ENCODE data around the gene ARID1A.

ARID1A gene

DNA sequence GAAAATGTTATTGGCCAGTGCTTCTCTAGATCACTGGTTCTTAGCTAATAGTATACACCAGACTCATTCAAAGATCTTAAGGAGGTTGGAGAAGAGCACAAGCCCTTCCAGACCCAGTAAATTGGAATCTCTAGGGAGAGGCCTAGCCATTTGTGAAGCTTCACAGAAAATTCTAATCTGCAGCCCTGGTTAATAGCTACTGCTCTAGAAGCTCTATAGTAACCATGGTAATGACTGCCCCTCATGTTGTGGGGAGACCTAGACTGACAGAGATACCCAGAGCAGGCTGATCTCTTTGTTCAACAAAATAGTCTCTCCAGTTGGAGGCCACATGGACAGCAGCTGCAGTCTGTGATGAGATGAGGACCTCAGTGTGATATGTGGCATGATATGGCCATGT lies 31.7 kb downstream of the ARID1A start:
- no peak for DNase-seq (ENCODE audit: low read depth in 2 of 2)

DNA sequence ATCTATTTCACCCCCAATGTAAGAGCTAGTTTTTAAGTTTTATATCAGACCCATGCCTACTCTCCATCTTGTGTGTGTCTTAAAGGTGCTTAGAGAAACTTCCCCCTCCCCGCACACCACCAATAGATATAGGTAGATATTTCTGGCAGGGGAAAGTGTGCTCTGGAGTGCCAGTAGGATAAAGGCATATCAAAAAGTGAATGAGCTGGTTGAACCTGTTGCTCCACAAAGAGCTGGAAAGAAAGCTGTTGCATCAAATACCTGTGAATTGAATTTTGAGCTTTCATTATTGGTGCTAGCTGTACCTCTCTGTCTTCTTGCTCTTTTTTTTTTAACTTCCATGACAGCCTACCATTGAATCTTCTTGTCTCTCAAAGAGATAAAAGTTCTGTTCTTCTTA lies 32.8 kb downstream of the ARID1A start:
- no peak for DNase-seq (ENCODE audit: low read depth in 2 of 2)

DNA sequence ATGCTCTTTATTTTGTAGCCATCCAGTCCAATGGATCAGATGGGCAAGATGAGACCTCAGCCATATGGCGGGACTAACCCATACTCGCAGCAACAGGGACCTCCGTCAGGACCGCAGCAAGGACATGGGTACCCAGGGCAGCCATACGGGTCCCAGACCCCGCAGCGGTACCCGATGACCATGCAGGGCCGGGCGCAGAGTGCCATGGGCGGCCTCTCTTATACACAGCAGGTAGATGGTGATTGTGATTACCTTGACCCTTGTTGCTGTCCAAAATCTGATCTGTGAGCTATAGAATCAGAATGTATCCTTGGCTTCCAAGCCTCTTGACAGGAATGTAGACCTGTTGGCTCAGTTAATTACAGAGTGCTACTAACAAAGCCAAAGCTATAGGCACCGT lies 33.8 kb downstream of the ARID1A start:
- no peak for DNase-seq (ENCODE audit: low read depth in 2 of 2)

DNA sequence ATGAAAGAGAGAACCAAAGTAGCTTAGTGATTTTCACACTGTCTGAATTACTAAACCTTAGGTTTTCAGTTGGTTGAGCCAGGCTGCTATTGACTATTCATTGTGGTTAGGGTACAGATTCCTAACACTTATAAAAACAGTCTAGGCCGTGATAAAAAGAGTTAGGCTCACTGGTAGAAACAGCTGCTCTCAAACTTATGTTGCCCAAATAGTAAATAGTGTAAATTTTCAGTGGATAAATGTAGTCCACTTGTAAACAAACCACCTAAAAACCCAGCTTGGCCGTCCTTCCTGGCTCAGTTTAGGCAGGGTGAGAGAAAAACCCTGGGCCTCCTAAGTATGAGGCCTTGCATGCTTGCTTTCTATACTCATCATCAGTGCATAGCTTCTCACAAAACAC lies 34.9 kb downstream of the ARID1A start:
- DNase-seq (ENCODE audit: low read depth in 2 of 2): no peak

DNA sequence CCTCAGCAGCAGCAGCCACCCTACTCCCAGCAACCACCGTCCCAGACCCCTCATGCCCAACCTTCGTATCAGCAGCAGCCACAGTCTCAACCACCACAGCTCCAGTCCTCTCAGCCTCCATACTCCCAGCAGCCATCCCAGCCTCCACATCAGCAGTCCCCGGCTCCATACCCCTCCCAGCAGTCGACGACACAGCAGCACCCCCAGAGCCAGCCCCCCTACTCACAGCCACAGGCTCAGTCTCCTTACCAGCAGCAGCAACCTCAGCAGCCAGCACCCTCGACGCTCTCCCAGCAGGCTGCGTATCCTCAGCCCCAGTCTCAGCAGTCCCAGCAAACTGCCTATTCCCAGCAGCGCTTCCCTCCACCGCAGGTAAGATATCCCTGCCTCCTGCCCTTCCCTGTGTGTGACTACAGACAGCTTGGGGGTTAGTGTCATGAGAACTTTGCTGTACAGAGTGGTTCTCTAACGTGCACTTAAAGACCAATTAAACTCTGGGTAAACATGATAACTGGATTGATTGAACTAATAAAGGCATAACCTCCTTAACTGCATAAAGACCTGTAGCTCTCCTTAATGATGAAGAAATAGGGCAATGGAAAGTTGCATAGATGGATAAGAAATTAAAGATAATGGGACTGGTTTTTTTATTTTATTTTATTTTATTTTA lies 35.6 kb downstream of the ARID1A start:
- no peak for DNase-seq (ENCODE audit: low read depth in 2 of 2)

DNA sequence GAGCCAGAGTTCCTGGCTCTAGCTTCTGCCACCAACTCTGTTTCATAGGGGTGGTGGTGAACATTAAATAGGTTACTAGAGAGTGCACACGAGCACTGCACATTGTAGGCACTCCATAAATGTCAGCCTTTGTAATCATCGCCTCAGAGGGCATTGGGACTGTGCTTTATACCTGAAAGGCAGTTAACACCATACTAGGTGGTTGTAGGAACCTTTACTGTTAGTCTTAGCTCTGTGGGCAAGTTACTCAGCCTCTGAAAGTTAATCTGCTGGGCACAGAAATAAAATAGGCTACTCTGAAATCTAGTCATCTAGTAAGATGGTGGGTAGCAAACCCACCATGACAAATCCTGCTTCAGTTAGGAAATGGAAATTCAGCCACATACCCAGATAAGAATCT lies 37.6 kb downstream of the ARID1A start:
- no peak for DNase-seq (ENCODE audit: low read depth in 2 of 2)

DNA sequence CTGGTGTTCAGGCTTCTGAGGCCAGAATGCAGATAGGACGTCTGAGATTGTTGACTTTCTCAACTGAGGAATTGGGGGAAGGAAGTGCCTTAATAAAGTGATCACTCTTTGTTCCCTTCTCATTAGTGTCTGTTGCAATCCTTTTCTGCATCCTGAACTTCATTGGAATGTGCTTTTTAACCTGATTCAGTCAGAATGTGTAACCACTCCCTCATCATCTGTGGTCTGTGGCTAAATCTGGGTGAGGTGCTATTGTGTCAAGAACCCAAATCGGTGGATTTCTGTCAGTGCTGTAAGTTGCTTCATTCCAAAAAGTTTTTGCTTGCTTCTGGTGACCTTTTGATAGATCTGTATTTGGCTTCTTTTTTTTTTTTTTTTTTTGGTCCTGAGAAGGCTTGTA lies 38.2 kb downstream of the ARID1A start:
- no peak for DNase-seq (ENCODE audit: low read depth in 2 of 2)

DNA sequence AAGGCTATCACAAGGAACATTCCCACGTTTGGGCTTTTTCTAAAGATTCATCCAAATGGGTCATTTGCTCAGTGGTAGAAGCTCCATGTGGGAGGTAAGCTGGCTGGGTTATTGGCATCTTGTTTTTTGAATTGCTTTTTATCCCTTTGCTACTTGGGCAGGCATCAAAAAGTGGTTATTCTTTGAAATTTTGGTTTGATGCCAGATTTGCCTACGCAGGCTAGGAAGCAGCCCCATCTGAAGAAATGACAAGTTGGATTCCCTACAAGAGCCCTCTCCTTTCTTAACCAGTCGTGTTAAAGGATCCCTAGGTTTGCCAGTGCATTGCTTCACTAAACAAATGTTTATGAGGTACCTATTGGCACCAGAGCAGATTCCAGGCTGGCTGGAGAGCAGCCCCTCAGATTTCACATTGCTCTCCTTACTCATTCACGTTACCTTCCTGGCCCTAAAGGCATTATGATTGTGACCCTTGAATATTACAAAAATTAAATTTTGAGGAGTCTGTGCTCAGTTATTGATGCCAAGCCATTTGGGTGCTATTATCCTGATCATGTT lies 38.8 kb downstream of the ARID1A start:
- no peak for DNase-seq (ENCODE audit: low read depth in 2 of 2)

DNA sequence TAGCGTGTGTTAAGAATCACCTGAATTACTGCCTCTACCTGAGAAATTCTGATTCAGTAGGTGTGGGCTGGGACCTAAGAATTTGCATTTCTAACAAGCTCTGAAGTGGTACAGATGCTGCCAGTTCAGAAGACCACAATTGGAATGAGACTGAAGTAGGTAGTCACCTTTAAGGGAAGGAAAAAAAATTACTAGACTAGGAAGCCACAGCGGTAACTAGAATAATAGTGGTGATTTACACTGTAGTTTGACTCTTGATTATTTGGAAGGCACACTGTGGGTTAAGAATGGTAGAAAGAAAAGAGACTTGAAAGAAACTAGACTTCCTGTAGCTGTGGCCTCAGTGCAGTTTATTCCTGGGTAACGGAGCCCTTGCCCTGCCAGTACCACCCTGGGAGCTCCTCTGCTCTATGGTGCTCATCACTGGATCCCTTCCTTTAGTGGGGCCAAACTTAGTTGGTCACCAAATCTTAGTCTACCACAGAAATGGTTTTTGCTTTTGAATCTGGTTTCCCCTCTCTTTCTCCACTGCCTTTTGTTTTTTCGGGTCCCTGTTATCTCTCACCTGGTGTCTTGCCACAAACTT lies 43.6 kb downstream of the ARID1A start:
- DNase-seq (ENCODE audit: low read depth in 2 of 2): no peak

DNA sequence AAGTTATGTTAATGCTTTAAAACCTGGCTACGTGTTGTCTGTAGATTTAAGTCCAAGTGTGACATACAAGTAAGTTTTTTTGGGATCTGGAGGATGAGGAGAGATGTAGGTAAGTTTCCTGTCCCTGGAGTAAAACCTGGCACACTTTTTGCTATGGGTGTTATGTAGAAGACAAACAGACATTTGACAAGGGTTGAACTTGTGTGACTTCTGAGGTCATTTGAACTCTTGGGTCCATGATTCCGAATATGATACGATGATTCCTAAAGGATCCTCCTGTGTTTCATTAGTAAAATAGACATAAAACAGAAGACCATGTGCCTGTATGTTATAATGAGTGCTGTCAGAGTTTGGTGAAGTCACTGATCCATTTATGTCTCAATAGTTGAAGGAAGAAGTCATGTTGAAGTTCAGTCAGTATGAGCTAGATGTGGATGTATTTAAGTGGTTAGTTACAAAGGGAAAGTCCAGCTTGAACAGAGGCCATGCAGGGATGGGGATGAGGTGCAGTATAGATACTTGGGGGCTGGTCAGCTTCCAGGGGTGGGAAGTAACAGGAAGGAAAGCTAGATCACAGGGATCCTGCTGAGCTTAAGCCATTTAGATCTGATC lies 44.3 kb downstream of the ARID1A start:
- DNase-seq (ENCODE audit: low read depth in 2 of 2): no peak

DNA sequence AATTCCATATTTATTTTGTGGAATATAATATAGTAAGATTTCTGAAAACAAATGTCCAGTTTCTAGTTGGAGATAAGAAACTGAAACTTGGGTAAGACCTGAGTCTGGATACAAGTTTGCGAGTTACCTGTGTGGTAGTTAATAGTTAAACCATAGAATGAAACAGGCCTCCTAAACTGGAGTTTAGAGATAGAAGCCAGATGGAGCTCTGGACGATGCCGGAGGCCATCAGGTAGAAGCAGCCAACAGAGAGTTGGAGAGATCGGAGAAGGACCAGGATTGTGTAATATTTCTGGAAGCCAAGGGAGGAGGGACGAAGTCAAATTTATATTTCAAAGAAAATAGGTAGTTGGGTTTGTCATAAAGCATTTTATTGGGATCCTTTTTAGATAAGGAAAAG lies 45.1 kb downstream of the ARID1A start:
- no peak for DNase-seq (ENCODE audit: low read depth in 2 of 2)

DNA sequence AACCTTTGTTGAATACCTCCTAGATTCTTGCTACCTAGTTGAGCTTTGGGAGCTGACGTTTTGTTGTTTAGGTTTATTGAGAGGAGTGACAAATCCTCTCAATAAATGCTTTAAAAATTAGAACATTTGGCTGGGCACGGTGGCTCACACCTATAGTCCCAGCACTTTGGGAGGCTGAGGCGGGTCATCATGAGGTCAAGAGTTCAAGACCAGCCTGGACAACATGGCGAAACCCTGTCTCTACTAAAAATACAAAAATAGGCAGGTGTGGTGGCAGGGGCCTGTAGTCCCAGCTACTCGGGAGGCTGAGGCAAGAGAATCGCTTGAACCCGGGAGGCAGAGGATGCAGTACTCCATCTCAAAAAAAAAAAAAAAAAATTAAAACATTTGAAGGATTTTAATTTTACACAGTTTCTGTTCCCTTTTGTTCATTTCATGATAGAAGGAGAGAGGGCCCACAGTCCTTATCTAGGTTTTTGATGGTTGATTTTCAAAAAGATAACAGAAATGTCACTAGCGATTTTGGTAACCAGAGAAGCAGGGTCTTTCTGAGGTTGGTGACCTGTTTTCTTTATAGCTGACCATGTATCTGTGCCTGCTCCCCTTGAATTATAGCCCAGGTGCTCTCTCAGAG lies 47.7 kb downstream of the ARID1A start:
- no peak for DNase-seq (ENCODE audit: low read depth in 2 of 2)

DNA sequence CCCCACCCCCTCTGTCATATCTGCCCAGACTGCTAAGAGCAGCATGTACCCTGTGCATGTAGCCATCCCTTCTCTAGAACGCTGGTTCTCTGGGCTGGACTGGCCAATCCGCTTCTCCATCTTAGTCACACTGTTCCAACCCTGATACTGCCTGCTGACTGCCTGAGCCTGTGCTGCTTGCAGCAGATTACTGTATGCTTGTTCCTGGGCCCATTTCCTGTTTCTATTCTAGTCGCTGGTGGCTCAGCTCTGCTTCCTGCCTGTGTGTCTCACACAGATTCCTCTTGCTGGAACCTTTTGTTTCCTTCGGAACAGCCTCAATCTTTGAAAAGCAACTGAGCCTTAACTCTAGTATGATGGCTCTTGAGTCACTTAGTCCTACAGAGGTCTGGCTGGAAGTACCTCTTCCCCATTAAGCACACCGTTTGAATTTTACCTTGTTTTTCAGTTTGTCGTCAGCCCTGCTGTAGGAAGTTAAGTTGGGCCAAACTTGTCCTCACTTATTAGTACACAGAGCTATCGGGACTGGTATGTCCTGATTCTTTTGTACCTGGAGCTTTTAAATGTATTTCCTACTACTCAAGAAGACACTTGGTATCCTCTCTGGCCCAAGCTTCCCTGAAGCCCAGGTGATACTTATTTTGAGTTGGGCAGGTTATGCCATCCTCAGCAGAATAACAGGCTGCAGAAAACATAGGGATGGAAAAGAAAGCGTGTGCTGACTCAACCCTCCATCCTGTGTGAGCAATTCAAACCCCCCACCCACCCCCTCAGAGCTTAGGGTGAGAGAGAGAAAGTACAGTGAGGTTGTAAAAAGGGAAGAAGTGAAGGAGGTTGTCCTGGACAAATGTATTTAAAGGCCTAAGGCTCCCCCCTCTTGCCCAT lies 48.5 kb downstream of the ARID1A start:
- DNase-seq (ENCODE audit: low read depth in 2 of 2): peak; percentile 54 to 65

DNA sequence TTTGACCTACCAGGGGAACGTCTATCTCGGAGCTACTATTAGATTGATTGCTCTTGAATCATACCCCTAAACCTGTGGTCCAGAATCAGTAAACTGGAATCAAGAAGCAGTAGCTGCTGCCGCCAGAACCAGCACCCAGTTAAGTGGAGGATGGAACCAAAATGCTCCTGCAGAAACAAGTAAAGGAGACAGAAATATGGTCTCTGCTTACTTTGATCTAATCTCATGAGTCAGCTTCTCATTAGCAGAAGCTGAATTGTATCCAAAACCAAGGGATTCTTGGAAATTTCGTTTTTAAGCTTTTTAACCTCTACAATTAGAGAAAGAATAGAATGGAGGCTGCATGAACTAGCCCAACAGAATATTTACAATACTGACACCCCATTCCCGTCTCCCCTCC lies 49.4 kb downstream of the ARID1A start:
- DNase-seq (ENCODE audit: low read depth in 2 of 2): no peak

DNA sequence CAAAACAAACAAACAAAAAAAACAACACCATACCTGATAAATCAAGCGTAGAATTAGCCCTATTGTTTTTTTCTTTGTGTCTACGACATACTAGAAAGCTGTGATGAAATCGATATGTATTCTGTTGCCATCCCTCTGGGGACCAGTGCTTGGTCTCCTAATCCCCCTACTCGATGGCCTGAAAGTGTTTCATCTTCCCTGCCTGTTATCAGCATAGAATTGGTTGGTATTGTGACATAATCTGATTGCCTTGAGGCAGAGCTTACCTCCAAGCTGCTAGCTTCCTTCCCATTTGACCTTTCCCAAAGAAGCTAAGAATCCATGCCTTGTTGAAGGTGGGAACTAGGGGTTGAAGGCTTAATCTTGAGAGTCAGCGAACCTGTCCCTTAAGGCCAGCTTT lies 51.2 kb downstream of the ARID1A start:
- DNase-seq (ENCODE audit: low read depth in 2 of 2): no peak

DNA sequence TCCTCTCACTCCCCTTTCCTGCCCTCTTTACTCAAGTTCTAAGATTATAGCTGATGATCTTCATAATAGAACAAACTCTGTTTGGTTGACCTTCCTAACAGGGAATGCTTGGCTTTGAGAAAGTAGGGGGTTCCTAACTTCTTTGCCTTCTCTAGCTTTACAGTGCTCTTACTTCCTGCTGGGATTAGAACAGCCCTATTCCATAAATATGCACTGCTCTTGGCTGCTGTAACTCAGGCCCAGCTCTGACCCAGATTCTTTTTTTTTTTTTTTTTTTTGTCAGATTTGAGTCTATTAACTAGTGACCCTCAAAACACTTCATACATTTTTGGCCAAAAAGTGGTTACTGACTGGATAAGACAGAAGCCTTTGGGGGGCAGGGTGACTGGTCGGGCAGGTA lies 52.5 kb downstream of the ARID1A start:
- no peak for DNase-seq (ENCODE audit: low read depth in 2 of 2)

DNA sequence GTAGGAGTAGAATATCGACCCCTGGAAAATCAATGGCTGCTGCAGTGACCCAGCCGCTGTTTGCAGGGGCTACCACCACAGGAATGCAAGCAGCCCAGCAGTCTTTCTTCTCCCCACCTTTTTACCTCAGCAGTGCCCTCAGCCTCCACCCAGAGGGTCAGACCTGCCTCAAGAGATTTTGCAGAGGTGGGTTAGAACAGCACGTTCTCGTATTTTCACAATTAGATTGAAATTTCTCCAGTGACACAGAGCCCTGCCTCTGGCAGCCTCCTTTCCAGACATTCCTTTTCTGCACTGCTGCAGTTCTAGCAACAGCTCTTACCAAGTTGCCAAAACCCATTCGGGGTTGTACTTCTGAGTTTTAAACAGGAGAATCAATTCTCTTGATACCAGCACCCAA lies 53.6 kb downstream of the ARID1A start:
- no peak for DNase-seq (ENCODE audit: low read depth in 2 of 2)

DNA sequence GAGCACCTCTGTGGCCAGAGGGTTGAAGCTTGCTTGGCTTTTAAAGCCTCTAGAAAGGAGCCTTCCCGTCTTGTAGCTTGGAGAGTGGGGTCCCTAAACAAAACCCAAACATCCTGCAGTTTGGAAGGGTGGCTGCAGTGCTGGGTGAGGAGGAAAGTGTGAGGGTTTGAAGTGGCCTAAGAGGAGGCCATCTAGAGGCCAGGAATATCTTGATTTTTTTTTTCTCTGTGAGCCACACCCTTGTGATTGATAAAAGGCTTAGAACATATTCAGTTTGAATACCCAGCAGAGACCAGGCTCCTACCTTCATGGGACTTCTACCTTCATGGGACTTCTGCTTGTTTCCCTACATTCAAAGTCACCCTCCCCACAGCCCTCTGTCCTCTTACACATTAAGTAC lies 54.6 kb downstream of the ARID1A start:
- DNase-seq (ENCODE audit: low read depth in 2 of 2): no peak

DNA sequence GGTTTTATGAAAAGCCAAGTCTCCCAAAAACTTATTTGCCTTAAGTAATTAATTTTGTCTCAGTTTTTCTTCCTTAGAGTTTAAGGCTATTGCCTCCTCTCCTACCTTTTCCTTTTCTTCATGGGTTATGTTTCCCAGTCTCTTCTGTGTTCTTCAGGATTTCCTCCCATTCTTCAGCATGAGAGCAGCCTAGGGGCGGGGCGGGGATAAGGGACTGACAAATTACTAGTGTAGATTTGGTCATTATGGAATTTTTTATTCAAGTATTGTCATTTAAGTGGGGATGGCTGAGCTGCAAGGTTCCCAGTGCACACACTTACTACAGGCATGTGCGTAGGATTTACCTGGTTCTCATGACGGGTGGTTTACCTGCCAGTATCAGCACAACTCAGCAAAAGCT lies 56.7 kb downstream of the ARID1A start:
- no peak for DNase-seq (ENCODE audit: low read depth in 2 of 2)

DNA sequence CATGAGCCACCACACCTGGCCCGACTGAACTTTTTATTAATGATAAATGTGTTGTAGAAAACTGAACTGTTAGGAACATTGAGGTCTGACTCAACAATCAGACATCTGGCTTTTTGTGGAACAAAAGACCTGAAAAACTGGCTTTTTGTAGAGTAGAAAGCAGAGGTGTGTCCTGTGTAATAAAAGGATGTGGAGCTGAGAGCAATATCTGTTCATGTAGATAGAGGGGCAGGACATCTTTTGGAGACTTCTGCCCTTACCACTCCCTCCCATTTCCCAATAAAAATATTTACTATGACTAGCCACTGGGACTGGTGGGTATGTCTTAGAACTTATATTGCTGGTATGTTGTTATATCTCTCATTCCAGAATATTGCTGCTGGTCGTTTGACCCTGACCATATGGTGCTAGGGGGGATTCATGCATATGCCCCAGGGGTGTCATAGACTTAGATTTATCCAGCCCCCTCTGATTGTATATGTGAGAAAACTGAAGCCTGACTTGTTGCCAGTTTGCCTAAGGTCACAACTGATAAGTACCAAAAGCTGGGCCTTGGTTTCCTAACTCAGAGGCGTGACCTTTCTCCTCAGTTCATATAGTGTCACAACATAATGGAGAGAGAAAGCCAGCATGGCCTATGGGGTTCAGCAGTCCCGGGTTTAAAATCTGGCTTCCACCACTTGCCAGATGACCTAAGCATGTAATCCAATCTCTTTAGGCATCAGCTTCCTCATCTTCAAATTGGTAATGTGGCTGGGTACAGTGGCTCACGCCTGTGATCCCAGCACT lies 58.5 kb downstream of the ARID1A start:
- no peak for DNase-seq (ENCODE audit: low read depth in 2 of 2)

DNA sequence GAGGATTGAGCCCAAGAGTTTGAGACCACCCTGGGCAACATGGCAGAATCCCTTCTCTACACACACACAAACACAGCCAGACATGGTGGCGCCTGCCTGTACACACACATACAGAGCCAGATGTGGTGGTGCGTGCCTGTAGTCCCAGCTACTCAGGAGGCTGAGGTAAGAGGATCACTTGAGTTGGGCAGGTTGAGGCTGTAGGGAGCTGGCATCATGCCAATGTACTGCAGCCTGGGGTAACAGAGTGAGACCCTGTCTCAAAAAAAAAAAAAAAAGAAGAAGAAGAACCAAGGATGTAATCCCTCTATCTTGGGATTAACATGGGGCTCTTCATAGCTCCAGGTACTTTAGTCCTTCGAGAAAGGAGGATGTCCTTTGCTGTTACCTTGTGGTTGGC lies 62.5 kb downstream of the ARID1A start:
- DNase-seq (ENCODE audit: low read depth in 2 of 2): no peak

All from stimulated activated CD8-positive, alpha-beta memory T cell treated with anti-CD3 and anti-CD28 coated beads, Interleukin-7, amount 100 ng/mL, for 1 hour (primary cell).